ENCODE results near the gene MYO16. TPM values are rescaled to one million over a fixed set of nuclear protein-coding genes. Genes with fewer than 3 reads are reported as not detected.

MYO16 gene
- total RNA-seq, 1 donor from 2014 or later: 0.24 TPM

DNA sequence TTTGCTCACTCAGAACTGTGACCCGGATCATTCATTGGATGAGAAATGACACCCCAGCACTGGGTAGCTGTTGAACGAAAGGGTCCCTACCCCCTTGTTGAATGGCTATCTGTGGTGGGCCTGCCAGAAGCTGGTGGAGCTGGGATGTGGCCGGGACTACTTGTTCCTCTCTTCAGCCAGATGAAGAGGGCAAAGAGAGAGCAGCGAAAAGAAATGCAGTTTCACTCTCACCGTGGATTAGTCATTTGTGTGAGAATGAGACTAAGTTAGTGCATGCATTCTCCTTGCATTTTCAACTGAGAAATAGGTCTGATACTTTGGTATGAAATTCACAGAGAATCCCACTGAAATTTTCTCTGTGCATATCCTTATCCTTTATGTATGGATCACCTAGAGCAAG, 603.9 kb downstream of the MYO16 start:
- H3K36me3 ChIP-seq: no peaks in the 10 kb centered on the region
- intact Hi-C loops (cut with DNase I): no loop called here
- no peaks in the 10 kb centered on the region for H3K4me1 ChIP-seq
- H3K27me3 ChIP-seq (ENCODE audit: low read depth): no peaks in the 10 kb centered on the region
- peak in 1 of 2 donors; percentile 74 for ATAC-seq
- no peak overlapping the region for H3K4me3 ChIP-seq
- no peak overlapping the region for H3K27ac ChIP-seq
- TF ChIP-seq, protein P1, sequence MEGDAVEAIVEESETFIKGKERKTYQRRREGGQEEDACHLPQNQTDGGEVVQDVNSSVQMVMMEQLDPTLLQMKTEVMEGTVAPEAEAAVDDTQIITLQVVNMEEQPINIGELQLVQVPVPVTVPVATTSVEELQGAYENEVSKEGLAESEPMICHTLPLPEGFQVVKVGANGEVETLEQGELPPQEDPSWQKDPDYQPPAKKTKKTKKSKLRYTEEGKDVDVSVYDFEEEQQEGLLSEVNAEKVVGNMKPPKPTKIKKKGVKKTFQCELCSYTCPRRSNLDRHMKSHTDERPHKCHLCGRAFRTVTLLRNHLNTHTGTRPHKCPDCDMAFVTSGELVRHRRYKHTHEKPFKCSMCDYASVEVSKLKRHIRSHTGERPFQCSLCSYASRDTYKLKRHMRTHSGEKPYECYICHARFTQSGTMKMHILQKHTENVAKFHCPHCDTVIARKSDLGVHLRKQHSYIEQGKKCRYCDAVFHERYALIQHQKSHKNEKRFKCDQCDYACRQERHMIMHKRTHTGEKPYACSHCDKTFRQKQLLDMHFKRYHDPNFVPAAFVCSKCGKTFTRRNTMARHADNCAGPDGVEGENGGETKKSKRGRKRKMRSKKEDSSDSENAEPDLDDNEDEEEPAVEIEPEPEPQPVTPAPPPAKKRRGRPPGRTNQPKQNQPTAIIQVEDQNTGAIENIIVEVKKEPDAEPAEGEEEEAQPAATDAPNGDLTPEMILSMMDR (IDR thresholded peaks at IDR 0.05): no peak
- H3K9me3 ChIP-seq: no peaks in the 10 kb centered on the region
- no peak for DNase-seq

DNA sequence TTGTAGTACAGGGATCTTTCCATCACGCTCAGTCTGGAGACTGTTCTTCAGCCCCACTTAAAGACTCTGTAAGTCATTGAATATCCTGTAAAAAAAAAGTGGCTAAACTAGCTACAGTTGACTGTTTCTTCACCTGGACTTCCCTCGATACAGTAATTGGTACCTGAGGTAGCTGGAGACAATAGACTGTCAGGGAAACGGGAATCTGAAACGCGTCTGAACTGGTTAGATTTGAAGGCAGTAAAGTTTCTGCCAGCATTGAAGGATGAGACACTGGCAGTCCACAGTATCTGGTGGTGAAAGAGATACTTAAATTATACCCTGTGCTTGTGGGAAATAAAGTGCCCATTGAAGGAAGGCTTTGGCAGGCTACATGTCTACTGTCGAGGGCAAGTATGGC, 606.5 kb downstream of the MYO16 start:
- Histone ChIP-seq H3K27ac (no peak overlapping the region), H3K27me3 (ENCODE audit: low read depth) (no peaks in the 10 kb centered on the region), H3K4me3 (no peak overlapping the region), H3K36me3 (no peaks in the 10 kb centered on the region), H3K4me1 (no peaks in the 10 kb centered on the region), H3K9me3 (no peaks in the 10 kb centered on the region)
- TF ChIP-seq, protein P1 (IDR thresholded peaks at IDR 0.05): no peak
- DNase-seq (no peak), ATAC-seq (no peak)
- intact Hi-C loops (cut with DNase I): no loop called here

- no peak for DNase-seq
- H3K36me3 ChIP-seq: no peaks in the 10 kb centered on the region
- TF ChIP-seq, protein P1 (IDR thresholded peaks at IDR 0.05): no peak
- no peak for ATAC-seq
- H3K4me3 ChIP-seq: no peak overlapping the region
- intact Hi-C loops (cut with DNase I): no loop called here
- H3K27ac ChIP-seq: no peak overlapping the region
- H3K9me3 ChIP-seq: no peaks in the 10 kb centered on the region
- H3K4me1 ChIP-seq: no peaks in the 10 kb centered on the region
- H3K27me3 ChIP-seq (ENCODE audit: low read depth): no peaks in the 10 kb centered on the region
Observed at GRCh38 chr13:109241160-109241559, 611.7 kb downstream of the MYO16 start.

DNA sequence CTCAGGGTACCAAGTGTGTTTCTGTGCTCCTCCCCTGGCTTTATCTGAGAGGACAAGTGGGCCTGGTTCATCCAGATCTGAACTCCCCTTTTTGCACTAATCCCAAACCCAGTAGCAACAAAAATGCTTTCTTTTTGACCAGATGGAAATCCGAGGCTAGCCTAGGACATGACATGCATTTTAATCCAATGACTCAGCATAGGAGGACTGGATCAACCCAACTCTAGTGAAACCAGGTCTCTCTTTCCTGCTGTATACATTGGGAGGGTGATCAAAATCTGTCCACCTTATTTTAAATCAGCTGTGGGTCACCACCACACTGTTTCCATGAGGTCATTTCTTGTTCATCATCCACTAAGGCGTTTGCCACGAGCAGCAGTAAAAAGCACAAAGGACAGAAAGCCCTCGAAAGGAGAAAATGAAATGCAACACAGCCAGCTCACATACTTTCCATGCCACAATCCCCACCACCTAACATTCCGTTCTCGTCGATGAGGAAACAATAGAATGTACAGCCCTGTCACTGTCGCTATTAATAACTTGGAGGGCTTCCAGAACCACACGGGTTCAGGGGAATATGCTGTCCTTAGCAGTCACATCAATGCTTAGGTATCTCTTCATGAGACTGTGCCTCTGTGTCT, 614.0 kb downstream of the MYO16 start:
- TF ChIP-seq, protein P1 (IDR thresholded peaks at IDR 0.05): no peak
- intact Hi-C loops (cut with DNase I): no loop called here
- ATAC-seq (peak; percentile 72 to 82), DNase-seq (no peak)
- Histone ChIP-seq H3K4me1 (no peaks in the 10 kb centered on the region), H3K27ac (peak overlapping the region; percentile 34), H3K9me3 (peaks cover 5% of the 10 kb centered on the region), H3K36me3 (no peaks in the 10 kb centered on the region), H3K4me3 (no peak overlapping the region), H3K27me3 (ENCODE audit: low read depth) (no peaks in the 10 kb centered on the region)

DNA sequence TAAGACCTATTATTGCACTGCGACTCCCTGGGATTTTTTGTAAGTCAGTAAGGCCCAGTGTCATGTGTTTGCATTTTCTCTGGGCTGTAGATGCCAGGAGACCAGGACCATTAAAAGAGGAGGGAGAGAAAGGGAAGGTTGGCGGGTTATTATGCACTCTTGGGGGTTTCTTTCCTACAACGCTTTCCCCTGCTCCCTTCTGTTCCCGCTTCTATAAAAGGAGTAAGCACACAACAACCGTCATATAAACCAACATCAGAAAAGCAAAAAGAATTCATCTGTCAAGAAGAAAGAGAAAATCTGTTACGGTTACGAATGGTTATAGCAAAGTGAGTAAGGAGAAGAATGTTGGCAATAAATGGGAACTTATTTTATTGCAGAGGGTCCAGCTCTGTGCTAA, 615.2 kb downstream of the MYO16 start:
- ATAC-seq (no peak), DNase-seq (no peak)
- intact Hi-C loops (cut with DNase I): no loop called here
- TF ChIP-seq, protein P1 (IDR thresholded peaks at IDR 0.05): no peak
- Histone ChIP-seq H3K27me3 (ENCODE audit: low read depth) (no peaks in the 10 kb centered on the region), H3K27ac (no peak overlapping the region), H3K4me3 (no peak overlapping the region), H3K9me3 (peaks cover 5% of the 10 kb centered on the region), H3K4me1 (no peaks in the 10 kb centered on the region), H3K36me3 (no peaks in the 10 kb centered on the region)
